K562 (cell line): ENCODE measurements around the gene HSPB1. TPM values are rescaled to one million over a fixed set of nuclear protein-coding genes. Genes with fewer than 3 reads are reported as not detected.

Experiments used
- ATAC-seq: fragments of 200-7000 bp; cut with Tn5 transposase; 3 replicates; pipeline ENCODE4 v1.9.1; 2020; ENCODE audit warnings: moderate library complexity
- BruUV-seq: library from RNA; stranded (reverse); fragments of 400-500 nt; replicated peaks from 2 replicates; lab custom pipeline; 2021; lab: Mats Ljungman, UMichigan
- CTCF ChIA-PET: fragments of 300-600 bp; formaldehyde crosslinking; extraction: SDS; loops from one replicate; lab custom pipeline; 2021; ENCODE audit warnings: low intra/inter-chr PET ratio; lab: Yijun Ruan, JAX
- POLR2A ChIA-PET: fragments of 300-600, 350-650 bp; sonication (Branson Sonifier 250); formaldehyde crosslinking; extraction: SDS; loops from one replicate; lab custom pipeline; 2021; ENCODE audit warnings: antibody characterized with exemption, inconsistent platforms; lab: Yijun Ruan, JAX
- DNase-seq, 4 experiments: peaks; one replicate each; pipeline versions ENCODE4 v3.0.0 to v3.0.0-alpha.2; 2011 to 2018; ENCODE audit warnings: low spot score in 3 of 4, mixed read lengths in 3 of 4; ENCODE audit errors: extremely low read depth in 1 of 4
- FAIRE-seq: peaks from 2 replicates; lab custom pipeline; 2011; peaks lifted over from hg19 to GRCh38; lab: Jason Lieb, UNC
- H2AFZ ChIP-seq: 2 replicates; pipeline ENCODE4 v1.6.0; 2011; ENCODE audit warnings: low read depth, low read length, control low read depth, inconsistent platforms
- H3K27ac ChIP-seq: fragments of 200-600 bp; 3 replicates; pipeline ENCODE4 v1.8.0; 2011; ENCODE audit warnings: low read depth, mild to moderate bottlenecking, control low read depth, inconsistent platforms, low read length, moderate library complexity, mixed read lengths; ENCODE audit errors: extremely low read depth
- H3K27me3 ChIP-seq, 2 experiments: fragments of 300-600 bp in 1 of 2; 2 replicates in 1 of 2; 3 replicates in 1 of 2; pipeline versions ENCODE4 v1.6.0 to v1.8.0; 2011; ENCODE audit warnings: inconsistent platforms in 2 of 2, low read length in 2 of 2, mild to moderate bottlenecking in 1 of 2, mixed read lengths in 1 of 2, moderate library complexity in 1 of 2; ENCODE audit not compliant: control insufficient read depth in 2 of 2, insufficient read depth in 2 of 2
- H3K36me3 ChIP-seq: fragments of 300-600 bp; 3 replicates; pipeline ENCODE4 v1.8.0; 2011; ENCODE audit warnings: mild to moderate bottlenecking, low read length, inconsistent platforms; ENCODE audit not compliant: control insufficient read depth, insufficient read depth
- H3K4me1 ChIP-seq, 2 experiments: fragments of 200-600 bp in 1 of 2; replicated peaks in 1 of 2; 2 replicates in 1 of 2; 3 replicates in 1 of 2; pipeline versions ENCODE4 v1.5.1 to v1.8.0; 2011; ENCODE audit warnings: inconsistent platforms in 2 of 2, low read length in 2 of 2, mild to moderate bottlenecking in 1 of 2, mixed read lengths in 1 of 2, moderate library complexity in 1 of 2; ENCODE audit not compliant: control insufficient read depth in 2 of 2, insufficient read depth in 2 of 2
- H3K4me2 ChIP-seq: 2 replicates; pipeline ENCODE4 v1.6.1; 2011; ENCODE audit warnings: low read length, control low read depth, inconsistent platforms, mixed read lengths; ENCODE audit not compliant: insufficient read depth
- H3K4me3 ChIP-seq: fragments of 200-600 bp; sonication (generic), shearing (Covaris generic); 2 replicates; pipeline ENCODE4 v1.5.1; 2016; ENCODE audit warnings: control low read depth, inconsistent platforms
- H3K79me2 ChIP-seq: fragments of 200-600 bp; 3 replicates; pipeline ENCODE4 v1.8.0; 2011; ENCODE audit warnings: low read length, inconsistent platforms; ENCODE audit not compliant: control insufficient read depth, insufficient read depth
- H3K9ac ChIP-seq, 2 experiments: 2 replicates each; pipeline versions ENCODE4 v1.6.0 to v1.6.1; 2011; ENCODE audit warnings: low read depth in 2 of 2, low read length in 2 of 2, control low read depth in 1 of 2, inconsistent platforms in 1 of 2, mild to moderate bottlenecking in 1 of 2, mixed read lengths in 1 of 2; ENCODE audit not compliant: insufficient read depth in 1 of 2
- H3K9me1 ChIP-seq: one replicate; pipeline ENCODE4 v1.6.0; 2011; ENCODE audit warnings: inconsistent platforms, mild to moderate bottlenecking, low read length, moderate library complexity; ENCODE audit not compliant: control insufficient read depth, insufficient read depth
- H3K9me3 ChIP-seq: replicated peaks from 2 replicates; pipeline ENCODE4 v1.5.1; 2011; ENCODE audit warnings: low read depth, low read length, inconsistent platforms; ENCODE audit not compliant: control insufficient read depth, insufficient read depth
- H4K20me1 ChIP-seq: replicated peaks from 2 replicates; pipeline ENCODE4 v1.6.1; 2011; ENCODE audit warnings: low read length, inconsistent platforms, mixed read lengths; ENCODE audit not compliant: control insufficient read depth, insufficient read depth
- BCOR ChIP-seq: fragments of 450-650 bp; IDR thresholded peaks from 2 replicates; pipeline ENCODE4 v1.6.1; 2016
- HDAC6 ChIP-seq: IDR thresholded peaks from 2 replicates; pipeline ENCODE4 v1.6.1; 2012; ENCODE audit warnings: low read depth, mild to moderate bottlenecking, control low read depth, inconsistent platforms, low read length, moderate library complexity
- HMBOX1 ChIP-seq: sonication (generic); IDR thresholded peaks from 2 replicates; pipeline ENCODE4 v1.6.1; 2016
- ILF3 ChIP-seq: fragments of 450-650 bp; IDR thresholded peaks from 2 replicates; pipeline ENCODE4 v1.6.1; 2018; ENCODE audit warnings: antibody characterized with exemption, mild to moderate bottlenecking, moderate library complexity, borderline replicate concordance
- MEIS2 ChIP-seq: fragments of 450-650 bp; IDR thresholded peaks from 2 replicates; pipeline ENCODE4 v1.6.1; 2014; ENCODE audit warnings: mild to moderate bottlenecking; ENCODE audit not compliant: partially characterized antibody
- NR2C1 ChIP-seq, 2 experiments: fragments of 450-650 bp; IDR thresholded peaks; 2 replicates each; pipeline ENCODE4 v1.6.1; 2017; ENCODE audit warnings: mild to moderate bottlenecking in 2 of 2, antibody characterized with exemption in 1 of 2, inconsistent platforms in 1 of 2, missing compliant biosample characterization in 1 of 2, missing genetic modification characterization in 1 of 2
- RBM22 ChIP-seq: fragments of 200-400 bp; formaldehyde crosslinking; IDR thresholded peaks from 2 replicates; pipeline ENCODE4 v1.6.1; 2018; ENCODE audit warnings: low read length, low read depth; ENCODE audit not compliant: poor library complexity, severe bottlenecking
- RBM25 ChIP-seq: fragments of 200-400 bp; formaldehyde crosslinking; IDR thresholded peaks from 2 replicates; pipeline ENCODE4 v1.6.1; 2018; ENCODE audit warnings: low read length, low read depth, moderate library complexity; ENCODE audit not compliant: severe bottlenecking
- RBM34 ChIP-seq: fragments of 200-400 bp; formaldehyde crosslinking; IDR thresholded peaks from 2 replicates; pipeline ENCODE4 v1.6.1; 2018; ENCODE audit warnings: low read length, borderline replicate concordance; ENCODE audit not compliant: insufficient read depth
- RERE ChIP-seq: sonication (generic); formaldehyde crosslinking; IDR thresholded peaks from 2 replicates; pipeline ENCODE4 v1.8.0; 2023; ENCODE audit warnings: missing genetic modification reagents, mild to moderate bottlenecking, borderline replicate concordance
- WHSC1 ChIP-seq: IDR thresholded peaks from one replicate; pipeline ENCODE4 v1.6.1; 2012; ENCODE audit warnings: low read length, control low read depth, inconsistent platforms
- ZFP36 ChIP-seq: fragments of 150-350 bp; IDR thresholded peaks from 2 replicates; pipeline ENCODE4 v1.6.1; 2018; ENCODE audit warnings: low read length, low read depth; ENCODE audit not compliant: partially characterized antibody
- ZKSCAN1 ChIP-seq: fragments of 150-350 bp; IDR thresholded peaks from 2 replicates; pipeline ENCODE4 v1.6.1; 2016; ENCODE audit warnings: low read depth, low read length
- WGBS: fragments of 100-300 bp; shearing (Covaris generic); methylation state at CpG from one replicate; pipeline ENCODE4 v1.1.6; 2016; ENCODE audit warnings: low coverage, mixed read lengths; ENCODE audit not compliant: insufficient coverage; ENCODE audit errors: missing lambda C conversion rate; 5-methylcytosine and 5-hydroxymethylcytosine counted together
- in situ Hi-C: fragments of 300-500 bp; cut with MboI; formaldehyde crosslinking; loops from 4 replicates; pipeline ENCODE4 v1.15.0; 2018; ENCODE audit warnings: inconsistent platforms, mixed read lengths
- intact Hi-C: fragments of 100-400 bp; cut with micrococcal nuclease; formaldehyde crosslinking; loops from 2 replicates; pipeline ENCODE4 v1.14.2; 2022
- polyA plus RNA-seq, 8 experiments: library from polyadenylated mRNA; depleted of rRNA in 4 of 8; stranded (reverse) in 5 of 8; unstranded in 3 of 8; fragments of >200 nt; fragmentation: Nextera tagmentation in 2 of 8; fragmentation: Illumina TruSeq in 1 of 8; extraction: Ambion mirVana in 2 of 8; extraction: Trizol in 1 of 8; gene quantifications; 2 replicates each; pipeline versions ENCODE4 v1.2.1 to v1.2.3, GENCODE V29; 2011 to 2014; ENCODE audit warnings: inconsistent platforms in 1 of 8, missing spikeins in 1 of 8
- total RNA-seq, 7 experiments: library from RNA; depleted of rRNA in 6 of 7; stranded (reverse); fragments of >200 nt in 6 of 7; fragmentation: Illumina TruSeq in 2 of 7; extraction: Trizol in 2 of 7; gene quantifications; 2 replicates each; pipeline versions ENCODE4 v1.2.1 to v1.2.3, GENCODE V29; 2011 to 2021; ENCODE audit warnings: low replicate concordance in 1 of 7

Gene HSPB1
- total and polyA plus RNA-seq, 9 of the 15 experiments (the other 6 are each of a cell fraction or from before 2014, with no cell fraction given): 27.1 to 522 (median 138) TPM

GRCh38 chr7:76283254-76284159, 19.0 kb upstream of the HSPB1 start:
- Histone ChIP-seq H3K9ac (no peak overlapping the region), H3K9me3 (no peaks in the 10 kb centered on the region), H2AFZ (no peak overlapping the region), H3K27me3 (peaks cover 31 to 49% of the 10 kb centered on the region in 2 experiments; a peak in 4 of 5 replicates), H3K4me2 (no peak overlapping the region), H4K20me1 (no peaks in the 10 kb centered on the region), H3K79me2 (no peaks in the 10 kb centered on the region), H3K4me3 (no peak overlapping the region), H3K9me1 (no peaks in the 10 kb centered on the region), H3K4me1 (peaks cover 0 to 40% of the 10 kb centered on the region in 2 experiments; a peak in 3 of 5 replicates), H3K36me3 (no peaks in the 10 kb centered on the region), H3K27ac (no peak overlapping the region)
- ATAC-seq (no peak), FAIRE-seq (no peak), DNase-seq (no peak)
- in situ Hi-C loops (no loop called here), intact Hi-C loops (no loop called here)
- no TSS peak for BruUV-seq
- WGBS: 19% methylated on average over 13 of the region's 17 CpGs
- CTCF ChIA-PET: interaction anchor here (0.6 kb wide), 1 partner anchor 83 kb away, joined by 4 read pairs; no protein-coding TSS in a partner anchor
- POLR2A ChIA-PET: interaction anchor here (0.6 kb wide), 1 partner anchor 439 kb away, joined by 4 read pairs; no protein-coding TSS in a partner anchor
- TF ChIP-seq WHSC1: no peak
- no peak for TF ChIP-seq RBM22
- TF ChIP-seq BCOR: peak; percentile 46
- TF ChIP-seq RBM34: no peak
- TF ChIP-seq ILF3: no peak
- TF ChIP-seq MEIS2: no peak
- no peak for TF ChIP-seq RERE (CRISPR knock-in tag)
- peak; percentile 50 for TF ChIP-seq ZFP36
- peak; percentile 19 for TF ChIP-seq RBM25
- TF ChIP-seq NR2C1 (IDR thresholded peaks at IDR 0.05): no peak
- no peak for TF ChIP-seq NR2C1 (tag; IDR thresholded peaks at IDR 0.05)
- TF ChIP-seq HMBOX1: 0 out of 2 replicates have a peak, but pooled peaks have one; percentile 17
- no peak for TF ChIP-seq HDAC6
- no peak for TF ChIP-seq ZKSCAN1
